ENCODE data around the gene MYF6. TPM values are rescaled to one million over a fixed set of nuclear protein-coding genes. Genes with fewer than 3 reads are reported as not detected.

Gene MYF6
- total RNA-seq, 2 donors from 2014 or later = not detected

DNA sequence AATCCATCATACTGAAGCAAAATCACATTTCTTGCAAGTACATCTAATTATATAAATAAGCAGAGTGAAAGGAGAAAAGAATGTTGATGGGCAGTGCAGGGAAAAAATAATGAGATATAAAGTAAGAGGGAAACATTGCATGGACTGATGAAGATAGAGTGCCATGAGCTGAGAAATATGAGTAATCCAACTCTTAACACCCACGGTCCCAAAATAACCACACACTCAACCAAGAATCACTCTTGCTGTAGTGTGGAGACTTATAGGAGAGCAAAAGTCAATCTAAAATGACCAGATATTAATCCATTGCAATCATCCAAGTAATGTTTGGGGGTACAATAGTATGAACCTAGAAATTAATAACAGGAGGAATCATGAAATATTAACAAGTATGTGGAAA is 49.4 kb downstream of the MYF6 start:
- intact Hi-C loops (cut with DNase I) = no loop called here
- DNase-seq = no peak
- Histone ChIP-seq H3K4me1 (no peaks in the 10 kb centered on the region), H3K36me3 (replicated peaks in 1 of 2; ENCODE audit: insufficient read depth in 1 of 2, low read depth in 2 of 2) (no peaks in the 10 kb centered on the region), H3K9me3 (no peaks in the 10 kb centered on the region), H3K4me3 (no peak overlapping the region), H3K27ac (no peak overlapping the region), H3K27me3 (no peaks in the 10 kb centered on the region)
- WGBS, 2 donors = 65 to 88% methylated on average over 1 of the region's 1 CpG
- ATAC-seq = no peak
- no peak for TF ChIP-seq CTCF (IDR thresholded peaks at IDR 0.05)
- TF ChIP-seq POLR2A (IDR thresholded peaks at IDR 0.05) = no peak

Other genes starting within 250 kb of the MYF6 start
- gene MYF5, start 9.3 kb downstream of the MYF6 start, total RNA-seq = not detected
- gene LIN7A, start 230.3 kb downstream of the MYF6 start, total RNA-seq = 1 to 10 TPM in 1 of 2 donors, under 1 TPM in 1; 0.66 to 1.0 TPM

All from body of pancreas (tissue), 4 donors.